T follicular helper cell (primary cell): ENCODE measurements around the gene NFKB1.

ENCODE experiments used
- DNase-seq: peaks from one replicate; pipeline ENCODE4 v3.0.0-alpha.2; 2020; ENCODE audit warnings: low read depth

The NFKB1 gene

GRCh38 chr4:102530986-102531385 lies 29.8 kb downstream of the NFKB1 start:
- DNase-seq, result no peak

DNA sequence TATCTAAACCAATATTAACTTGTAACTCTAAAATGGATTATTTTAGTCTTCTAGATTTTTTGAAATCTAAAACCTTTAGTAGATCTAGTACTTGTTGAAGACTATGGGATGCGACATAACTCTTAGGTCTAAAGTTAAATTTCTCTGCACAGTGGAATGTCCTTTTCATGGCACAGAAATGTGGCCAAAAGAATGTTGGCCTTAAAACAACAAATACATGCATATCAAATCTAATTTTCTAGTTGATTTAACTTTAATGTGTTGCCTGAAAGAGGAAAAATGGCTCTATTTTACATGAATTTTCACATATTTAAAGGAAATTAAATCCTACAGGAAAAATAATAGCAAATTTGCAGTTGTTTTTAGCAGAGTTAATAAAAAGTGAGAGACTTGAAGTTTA lies 30.3 kb downstream of the NFKB1 start:
- no peak for DNase-seq

DNA sequence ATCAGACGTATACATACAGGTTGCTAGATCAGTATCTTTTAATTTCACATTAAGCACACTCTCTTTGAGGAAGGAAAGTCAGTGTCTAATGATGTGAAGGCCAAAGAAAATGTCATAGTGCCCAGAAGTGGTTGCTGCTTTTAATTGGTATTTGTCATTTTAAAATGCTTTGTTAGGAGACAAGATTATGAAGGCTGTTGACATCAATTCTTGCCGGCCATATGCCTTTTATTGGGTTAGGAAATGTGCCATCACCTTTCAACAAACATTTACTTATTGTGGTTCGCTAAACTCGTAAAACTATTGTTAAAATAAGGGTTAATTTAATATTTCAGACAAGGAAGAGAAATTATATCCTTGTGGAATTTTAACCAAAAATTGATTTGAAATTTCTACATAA lies 32.2 kb downstream of the NFKB1 start:
- no peak for DNase-seq

DNA sequence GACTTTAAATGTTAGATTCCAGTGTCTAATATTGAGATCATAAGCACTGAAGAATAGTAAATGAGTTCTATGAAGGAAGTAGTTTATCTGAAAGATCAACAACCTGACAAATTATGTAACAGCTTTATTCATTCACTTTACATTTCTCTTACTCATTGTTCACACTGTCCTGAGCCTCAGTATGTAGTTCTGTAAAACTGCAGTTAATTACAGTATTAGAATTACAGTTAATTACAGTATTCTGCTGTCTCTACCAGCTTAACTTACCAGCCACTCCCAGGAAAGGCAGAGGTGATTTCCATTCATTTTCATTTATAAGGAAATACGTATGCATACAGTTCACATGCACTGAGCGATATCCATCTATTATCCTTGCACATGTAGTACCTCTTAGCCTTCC lies 32.7 kb downstream of the NFKB1 start:
- no peak for DNase-seq

DNA sequence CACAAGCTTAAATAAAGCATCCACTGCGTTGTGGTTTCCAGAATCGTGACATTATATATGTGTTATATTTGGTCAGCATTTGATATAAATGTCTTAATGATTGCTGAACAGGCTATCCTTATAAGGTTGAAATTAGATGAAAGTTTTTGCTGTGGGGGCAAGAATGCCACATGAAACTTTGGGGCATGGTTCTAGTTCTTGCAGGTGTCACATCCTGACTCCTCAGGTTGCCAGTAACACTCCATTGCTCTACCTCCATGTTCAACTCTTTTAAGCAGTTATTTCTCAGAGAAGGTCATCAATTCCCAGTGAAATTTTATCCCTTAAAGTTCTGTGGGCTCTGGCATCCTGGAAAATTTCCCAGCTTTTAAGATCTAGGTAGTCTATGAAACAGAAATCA lies 33.7 kb downstream of the NFKB1 start:
- no peak for DNase-seq

GRCh38 chr4:102535398-102536082 lies 34.4 kb downstream of the NFKB1 start:
- no peak for DNase-seq

GRCh38 chr4:102536768-102537167 lies 35.6 kb downstream of the NFKB1 start:
- no peak for DNase-seq

- DNase-seq, result no peak
Observed at GRCh38 chr4:102537269-102537668, 36.1 kb downstream of the NFKB1 start.

DNA sequence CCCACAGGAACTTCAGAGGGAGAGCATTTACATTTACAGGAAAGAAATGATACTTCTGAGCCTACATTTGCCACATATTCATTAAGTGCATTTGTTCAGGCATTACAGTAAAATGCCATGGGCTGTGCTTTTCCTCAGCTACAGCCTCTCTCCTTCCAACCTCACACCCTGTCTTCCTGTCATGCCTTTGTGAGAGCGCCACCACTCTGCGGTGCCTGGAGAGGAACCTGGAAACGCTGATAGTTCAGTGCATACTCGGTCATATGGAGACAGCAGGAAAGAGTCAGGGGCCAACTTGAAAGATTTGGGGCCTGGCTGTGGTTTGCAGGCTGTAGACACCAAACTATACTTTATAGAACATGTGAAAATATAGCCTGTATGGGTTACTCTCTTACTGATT lies 40.5 kb downstream of the NFKB1 start:
- no peak for DNase-seq

- no peak for DNase-seq
Observed at GRCh38 chr4:102543030-102543928, 42.1 kb downstream of the NFKB1 start.

- no peak for DNase-seq
Observed at GRCh38 chr4:102546635-102547034, 45.5 kb downstream of the NFKB1 start.

GRCh38 chr4:102547973-102548372 lies 46.8 kb downstream of the NFKB1 start:
- no peak for DNase-seq

GRCh38 chr4:102551958-102552565 lies 50.9 kb downstream of the NFKB1 start:
- DNase-seq, result no peak

- no peak for DNase-seq
Observed at GRCh38 chr4:102552781-102553180, 51.6 kb downstream of the NFKB1 start.

GRCh38 chr4:102553982-102554381 lies 52.8 kb downstream of the NFKB1 start:
- DNase-seq, result no peak

DNA sequence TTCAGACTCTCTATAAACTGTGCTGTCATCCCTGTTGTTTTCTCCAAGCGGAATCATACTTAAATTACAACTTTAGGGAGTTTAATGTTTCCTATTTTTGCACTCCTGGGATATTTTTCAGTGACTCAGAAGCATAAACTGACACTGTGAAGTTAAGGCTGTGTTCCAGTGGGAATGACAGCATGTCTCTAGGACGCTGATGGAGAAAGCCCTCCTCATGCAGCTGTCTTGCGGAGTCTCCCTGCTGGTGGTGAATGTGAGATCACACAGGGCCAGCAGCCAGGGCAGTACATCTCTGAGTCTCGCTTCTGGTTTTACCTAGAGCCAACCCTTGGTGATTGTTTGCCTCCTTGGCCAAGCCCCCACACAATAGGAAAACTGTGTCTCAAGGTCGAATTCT lies 53.3 kb downstream of the NFKB1 start:
- no peak for DNase-seq

- no peak for DNase-seq
Observed at GRCh38 chr4:102554992-102555391, 53.8 kb downstream of the NFKB1 start.

- DNase-seq, result no peak
Observed at GRCh38 chr4:102557636-102558035, 56.5 kb downstream of the NFKB1 start.

- no peak for DNase-seq
Observed at GRCh38 chr4:102560115-102560514, 59.0 kb downstream of the NFKB1 start.

DNA sequence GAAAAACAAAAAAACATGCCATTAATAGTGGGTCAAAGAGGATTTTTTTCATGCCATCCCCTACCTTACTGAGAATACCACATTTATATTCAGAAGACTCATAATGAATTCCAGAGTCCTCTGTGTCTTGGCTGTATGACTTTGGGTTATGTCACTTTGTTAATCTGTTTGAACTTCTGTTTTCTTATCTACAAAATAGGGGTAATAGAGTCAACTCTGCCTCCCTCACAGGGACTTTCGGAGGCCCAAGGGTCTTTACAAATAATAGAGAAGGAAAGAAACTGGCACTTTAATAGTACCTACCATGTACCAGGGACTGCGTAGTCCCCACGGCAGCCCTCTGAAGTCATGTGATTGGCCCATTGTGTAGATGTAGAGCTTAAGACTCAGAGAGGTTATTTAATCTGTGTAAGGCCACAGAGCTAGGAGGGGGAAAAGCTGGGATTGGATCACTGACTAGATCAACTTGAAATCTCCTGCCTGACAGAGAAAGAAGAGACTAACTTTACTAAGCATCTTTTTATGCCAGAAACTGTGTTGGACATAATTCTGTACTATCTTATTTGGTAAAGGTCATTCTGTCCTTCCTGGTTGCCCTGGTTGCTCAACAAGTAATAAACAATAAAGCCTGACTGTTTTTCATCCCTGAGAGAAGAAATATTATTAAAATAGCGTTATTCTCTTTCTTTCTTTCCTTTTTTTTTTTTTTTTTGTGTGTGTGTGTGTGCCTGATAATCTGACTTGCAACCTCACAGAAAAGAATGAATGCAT lies 59.6 kb downstream of the NFKB1 start:
- no peak for DNase-seq

DNA sequence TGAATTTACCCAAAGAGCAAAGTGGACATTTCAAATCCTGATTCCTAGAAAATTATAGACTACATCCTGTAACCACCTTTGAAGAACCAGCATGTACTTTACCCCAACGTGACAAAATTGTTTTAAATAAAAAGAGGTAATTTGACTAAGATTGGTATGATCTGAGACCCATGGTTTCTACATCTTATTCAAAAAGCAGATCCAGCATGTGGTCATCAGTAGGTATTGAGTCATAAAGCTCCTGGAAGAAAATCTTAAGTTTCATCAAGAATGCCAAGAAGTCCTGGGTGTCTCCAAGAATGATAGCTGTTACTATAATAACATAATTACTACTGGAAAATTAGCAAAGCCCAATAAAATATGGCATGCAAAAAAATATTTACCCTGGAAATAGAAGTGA lies 61.8 kb downstream of the NFKB1 start:
- DNase-seq, result no peak

DNA sequence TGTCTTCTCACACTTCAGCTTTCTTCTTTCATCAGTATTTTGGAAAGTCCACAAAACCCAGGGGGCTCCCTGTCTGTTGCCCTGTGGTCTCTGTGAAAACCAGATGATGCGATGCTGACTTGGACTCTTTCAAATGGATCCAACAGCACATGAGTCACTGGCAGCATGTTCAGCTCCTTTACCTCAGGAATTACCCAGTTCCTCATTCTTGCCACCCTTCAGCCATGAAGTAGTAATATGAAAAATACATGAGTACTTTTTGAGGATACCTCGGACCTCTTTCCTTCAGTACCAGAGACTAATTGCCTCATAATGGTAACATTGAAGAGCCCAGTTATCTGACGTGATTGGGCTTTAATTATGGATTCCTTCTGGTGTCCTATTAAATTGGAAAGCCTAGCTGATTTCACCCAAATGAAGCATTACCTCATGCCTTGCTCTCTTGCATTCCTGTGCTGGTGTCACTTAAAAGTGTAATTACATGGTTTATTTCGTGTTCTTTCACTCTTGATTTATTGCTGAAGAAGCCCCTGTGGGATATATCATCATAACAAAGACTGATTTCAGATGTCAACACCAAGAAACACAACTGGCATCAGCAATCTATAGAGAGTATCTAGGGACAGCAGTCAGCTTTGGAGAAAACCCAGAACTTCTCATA lies 63.4 kb downstream of the NFKB1 start:
- no peak for DNase-seq
